Effector memory CD8-positive, alpha-beta T cell (primary cell): ENCODE measurements around the gene STEAP4.
"Not testable (repeated sequence)": the region's sequence is repeated elsewhere in the genome, so short reads cannot be mapped to it uniquely, and the experiment has no call there.

Experiments
- ATAC-seq: fragments of 150-1000 bp; cut with Tn5 transposase; replicated peaks from 2 replicates; pipeline ENCODE4 v1.10.0; 2021; ENCODE audit warnings: mild to moderate bottlenecking, moderate library complexity
- DNase-seq, 3 experiments: peaks; one replicate each; pipeline ENCODE4 v3.0.0; 2021
- H3K27ac Mint-ChIP-seq, 2 donors: one replicate each; pipeline ENCODE4 v1.8.0; 2022; ENCODE audit warnings: mild to moderate bottlenecking in 2 of 2, mixed read lengths in 2 of 2, moderate library complexity in 2 of 2
- H3K27me3 Mint-ChIP-seq, 2 donors: one replicate each; pipeline ENCODE4 v1.8.0; 2022; ENCODE audit warnings: mixed read lengths in 2 of 2
- H3K36me3 Mint-ChIP-seq: one replicate; pipeline ENCODE4 v1.8.0; 2022; ENCODE audit warnings: mild to moderate bottlenecking, moderate library complexity, mixed read lengths; ENCODE audit not compliant: insufficient read depth
- H3K4me1 Mint-ChIP-seq, 2 donors: one replicate each; pipeline ENCODE4 v1.8.0; 2022; ENCODE audit warnings: low read depth in 2 of 2, mixed read lengths in 2 of 2
- H3K4me3 Mint-ChIP-seq, 2 donors: one replicate each; pipeline ENCODE4 v1.8.0; 2022; ENCODE audit warnings: mild to moderate bottlenecking in 2 of 2, mixed read lengths in 2 of 2, moderate library complexity in 2 of 2
- H3K9me3 Mint-ChIP-seq, 2 donors: one replicate each; pipeline ENCODE4 v1.8.0; 2022; ENCODE audit warnings: mixed read lengths in 2 of 2

STEAP4 gene

GRCh38 chr7:88276605-88277153 is 30.0 kb downstream of the STEAP4 start:
- Mint-ChIP-seq H3K4me1 (no peaks in the 10 kb centered on the region), H3K27ac (no peak overlapping the region), H3K4me3 (no peak overlapping the region), H3K27me3 (peaks cover 0 to 12% of the 10 kb centered on the region in 2 donors), H3K9me3 (no peaks in the 10 kb centered on the region), H3K36me3 (no peaks in the 10 kb centered on the region)
- ATAC-seq (no peak), DNase-seq (no peak)

GRCh38 chr7:88274856-88275255 is 31.8 kb downstream of the STEAP4 start:
- not testable (repeated sequence) for ATAC-seq, H3K9me3 Mint-ChIP-seq

GRCh38 chr7:88269586-88269985 is 37.1 kb downstream of the STEAP4 start:
- no peak overlapping the region for H3K27ac Mint-ChIP-seq
- no peaks in the 10 kb centered on the region for H3K36me3 Mint-ChIP-seq
- H3K9me3 Mint-ChIP-seq = no peaks in the 10 kb centered on the region
- no peak for DNase-seq
- H3K27me3 Mint-ChIP-seq = peaks cover 12 to 13% of the 10 kb centered on the region in 2 donors
- no peak overlapping the region for H3K4me3 Mint-ChIP-seq
- H3K4me1 Mint-ChIP-seq = no peaks in the 10 kb centered on the region
- ATAC-seq = no peak

More at GRCh38 chr7:88274856-88275255, 31.8 kb downstream of the STEAP4 start:
- not testable (repeated sequence) for H3K27ac Mint-ChIP-seq, H3K36me3 Mint-ChIP-seq, H3K4me3 Mint-ChIP-seq, H3K4me1 Mint-ChIP-seq, DNase-seq
- H3K27me3 Mint-ChIP-seq = peaks cover 0 to 12% of the 10 kb centered on the region in 2 donors

- DNase-seq (no peak), ATAC-seq (no peak)
- Mint-ChIP-seq H3K27ac (no peak overlapping the region), H3K9me3 (no peaks in the 10 kb centered on the region), H3K36me3 (no peaks in the 10 kb centered on the region), H3K27me3 (peaks cover 6 to 14% of the 10 kb centered on the region in 2 donors), H3K4me1 (no peaks in the 10 kb centered on the region), H3K4me3 (no peak overlapping the region)
These were observed 37.8 kb downstream of the STEAP4 start for GRCh38 chr7:88268858-88269257.

- Mint-ChIP-seq H3K4me3 (no peak overlapping the region), H3K27me3 (peaks cover 0 to 14% of the 10 kb centered on the region in 2 donors), H3K9me3 (no peaks in the 10 kb centered on the region), H3K4me1 (no peaks in the 10 kb centered on the region), H3K27ac (no peak overlapping the region), H3K36me3 (no peaks in the 10 kb centered on the region)
- DNase-seq (no peak), ATAC-seq (no peak)
These were observed 38.6 kb downstream of the STEAP4 start for GRCh38 chr7:88268051-88268450.

- Mint-ChIP-seq H3K27me3 (peaks cover 0 to 14% of the 10 kb centered on the region in 2 donors), H3K36me3 (no peaks in the 10 kb centered on the region), H3K9me3 (no peaks in the 10 kb centered on the region), H3K27ac (no peak overlapping the region), H3K4me3 (no peak overlapping the region), H3K4me1 (no peaks in the 10 kb centered on the region)
- DNase-seq = no peak
- no peak for ATAC-seq
These were observed 39.3 kb downstream of the STEAP4 start for GRCh38 chr7:88267421-88267820.

- not testable (repeated sequence) for H3K27ac Mint-ChIP-seq, H3K9me3 Mint-ChIP-seq
- peaks cover 0 to 14% of the 10 kb centered on the region in 2 donors for H3K27me3 Mint-ChIP-seq
These were observed 41.7 kb downstream of the STEAP4 start for GRCh38 chr7:88264987-88265386.

GRCh38 chr7:88262562-88262961 is 44.1 kb downstream of the STEAP4 start:
- Mint-ChIP-seq H3K4me1 (no peaks in the 10 kb centered on the region), H3K27me3 (peaks cover 8 to 18% of the 10 kb centered on the region in 2 donors), H3K4me3 (no peak overlapping the region), H3K27ac (no peak overlapping the region), H3K36me3 (no peaks in the 10 kb centered on the region), H3K9me3 (no peaks in the 10 kb centered on the region)
- no peak for DNase-seq
- no peak for ATAC-seq

More at GRCh38 chr7:88264987-88265386, 41.7 kb downstream of the STEAP4 start:
- H3K4me1 Mint-ChIP-seq, H3K4me3 Mint-ChIP-seq, H3K36me3 Mint-ChIP-seq, ATAC-seq, DNase-seq: not testable (repeated sequence)

GRCh38 chr7:88260719-88261118 is 46.0 kb downstream of the STEAP4 start:
- H3K4me1 Mint-ChIP-seq = no peaks in the 10 kb centered on the region
- no peak for ATAC-seq
- H3K9me3 Mint-ChIP-seq = no peaks in the 10 kb centered on the region
- H3K4me3 Mint-ChIP-seq = no peak overlapping the region
- no peak overlapping the region for H3K27ac Mint-ChIP-seq
- peaks cover 11 to 21% of the 10 kb centered on the region in 2 donors for H3K27me3 Mint-ChIP-seq
- DNase-seq = no peak
- H3K36me3 Mint-ChIP-seq = no peaks in the 10 kb centered on the region

GRCh38 chr7:88259656-88260380 is 46.9 kb downstream of the STEAP4 start:
- Mint-ChIP-seq H3K27me3 (peaks cover 11 to 16% of the 10 kb centered on the region in 2 donors), H3K9me3 (no peaks in the 10 kb centered on the region), H3K4me3 (no peak overlapping the region), H3K4me1 (no peaks in the 10 kb centered on the region), H3K27ac (no peak overlapping the region), H3K36me3 (no peaks in the 10 kb centered on the region)
- ATAC-seq = no peak
- DNase-seq = no peak

GRCh38 chr7:88258296-88258695 is 48.4 kb downstream of the STEAP4 start:
- not testable (repeated sequence) for DNase-seq, H3K36me3 Mint-ChIP-seq, H3K27ac Mint-ChIP-seq, H3K4me1 Mint-ChIP-seq, ATAC-seq, H3K4me3 Mint-ChIP-seq
- peaks cover 7 to 10% of the 10 kb centered on the region in 2 donors for H3K9me3 Mint-ChIP-seq
- H3K27me3 Mint-ChIP-seq = peaks cover 11 to 13% of the 10 kb centered on the region in 2 donors

- Mint-ChIP-seq H3K4me3 (no peak overlapping the region), H3K4me1 (no peaks in the 10 kb centered on the region), H3K27me3 (peaks cover 11 to 13% of the 10 kb centered on the region in 2 donors), H3K27ac (no peak overlapping the region), H3K36me3 (no peaks in the 10 kb centered on the region), H3K9me3 (peaks cover 7 to 10% of the 10 kb centered on the region in 2 donors)
- ATAC-seq = no peak
- no peak for DNase-seq
These were observed 49.8 kb downstream of the STEAP4 start for GRCh38 chr7:88256906-88257305.

- H3K36me3 Mint-ChIP-seq = no peaks in the 10 kb centered on the region
- H3K27ac Mint-ChIP-seq = no peak overlapping the region
- no peak overlapping the region for H3K4me3 Mint-ChIP-seq
- no peak for ATAC-seq
- peaks cover 19 to 21% of the 10 kb centered on the region in 2 donors for H3K27me3 Mint-ChIP-seq
- H3K4me1 Mint-ChIP-seq = no peaks in the 10 kb centered on the region
- peaks cover 7 to 10% of the 10 kb centered on the region in 2 donors for H3K9me3 Mint-ChIP-seq
- DNase-seq = no peak
These were observed 51.8 kb downstream of the STEAP4 start for GRCh38 chr7:88254721-88255424.

- H3K36me3 Mint-ChIP-seq = no peaks in the 10 kb centered on the region
- H3K4me1 Mint-ChIP-seq = no peaks in the 10 kb centered on the region
- peaks cover 19 to 21% of the 10 kb centered on the region in 2 donors for H3K27me3 Mint-ChIP-seq
- H3K27ac Mint-ChIP-seq = no peak overlapping the region
- DNase-seq (no peak), ATAC-seq (no peak)
- H3K4me3 Mint-ChIP-seq = no peak overlapping the region
- peaks cover 7 to 10% of the 10 kb centered on the region in 2 donors for H3K9me3 Mint-ChIP-seq
These were observed 53.1 kb downstream of the STEAP4 start for GRCh38 chr7:88253640-88254039.
